SK-N-SH treated with all-trans-retinoic acid at 6 μM for 48 hours (cell line): ENCODE results near the gene SEC14L2.
"Not testable (repeated sequence)": the region's sequence is repeated elsewhere in the genome, so short reads cannot be mapped to it uniquely, and the experiment has no call there.

Experiments used
- ATAC-seq: fragments of 200-7000 bp; cut with Tn5 transposase; 3 replicates; pipeline ENCODE4 v1.9.1; 2020; ENCODE audit warnings: mild to moderate bottlenecking, moderate library complexity
- ARNTL ChIP-seq: fragments of 450-650 bp; formaldehyde crosslinking; IDR thresholded peaks from 2 replicates; pipeline ENCODE4 v1.5.0; 2020; ENCODE audit warnings: low read depth, mild to moderate bottlenecking, moderate library complexity, borderline replicate concordance
- BACH2 ChIP-seq: fragments of 250-450 bp; sonication (Bioruptor Pico); IDR thresholded peaks from 2 replicates; pipeline ENCODE4 v1.9.0; 2021; ENCODE audit warnings: mild to moderate bottlenecking, borderline replicate concordance
- CREB5 ChIP-seq: fragments of 250-450 bp; sonication (Bioruptor Pico); IDR thresholded peaks from 2 replicates; pipeline ENCODE4 v1.5.1; 2020; ENCODE audit warnings: low read depth, mild to moderate bottlenecking, moderate library complexity
- CSDC2 ChIP-seq: fragments of 250-450 bp; sonication (Bioruptor Pico); IDR thresholded peaks from 2 replicates; pipeline ENCODE4 v1.5.0; 2020; ENCODE audit warnings: mild to moderate bottlenecking, moderate library complexity
- ESRRG ChIP-seq: fragments of 250-450 bp; sonication (Bioruptor Pico); IDR thresholded peaks from 2 replicates; pipeline ENCODE4 v1.6.1; 2021; ENCODE audit warnings: mild to moderate bottlenecking
- GLIS3 ChIP-seq: fragments of 250-450 bp; sonication (Bioruptor Pico); IDR thresholded peaks from 2 replicates; pipeline ENCODE4 v1.5.0; 2020; ENCODE audit warnings: mild to moderate bottlenecking, moderate library complexity
- OSR1 ChIP-seq: fragments of 250-450 bp; sonication (Bioruptor Pico); IDR thresholded peaks from 2 replicates; pipeline ENCODE4 v1.8.0; 2022; ENCODE audit warnings: moderate library complexity, mild to moderate bottlenecking, inconsistent platforms
- PATZ1 ChIP-seq: fragments of 250-450 bp; sonication (Bioruptor Pico); IDR thresholded peaks from 2 replicates; pipeline ENCODE4 v1.8.0; 2020; ENCODE audit warnings: mild to moderate bottlenecking, moderate library complexity, borderline replicate concordance
- PPARA ChIP-seq: fragments of 250-450 bp; sonication (Bioruptor Pico); IDR thresholded peaks from 2 replicates; pipeline ENCODE4 v1.5.0; 2020; ENCODE audit warnings: mild to moderate bottlenecking, borderline replicate concordance
- RARB ChIP-seq: fragments of 250-450 bp; sonication (Bioruptor Pico); IDR thresholded peaks from 2 replicates; pipeline ENCODE4 v1.8.0; 2021; ENCODE audit warnings: mild to moderate bottlenecking, moderate library complexity
- SNAI2 ChIP-seq: fragments of 250-450 bp; sonication (Bioruptor Pico); IDR thresholded peaks from 2 replicates; pipeline ENCODE4 v1.5.0; 2020; ENCODE audit warnings: mild to moderate bottlenecking, moderate library complexity
- TCF4 ChIP-seq: fragments of 250-450 bp; sonication (Bioruptor Pico); IDR thresholded peaks from 2 replicates; pipeline ENCODE4 v1.8.0; 2021; ENCODE audit warnings: mild to moderate bottlenecking, moderate library complexity, borderline replicate concordance
- TOX ChIP-seq: fragments of 250-450 bp; sonication (Bioruptor Pico); IDR thresholded peaks from 2 replicates; pipeline ENCODE4 v1.8.0; 2021; ENCODE audit warnings: mild to moderate bottlenecking, moderate library complexity, borderline replicate concordance
- TSHZ2 ChIP-seq: fragments of 250-450 bp; sonication (Bioruptor Pico); IDR thresholded peaks from 2 replicates; pipeline ENCODE4 v1.5.0; 2020; ENCODE audit warnings: mild to moderate bottlenecking, moderate library complexity
- ZC3H10 ChIP-seq: fragments of 250-450 bp; sonication (Bioruptor Pico); IDR thresholded peaks from 2 replicates; pipeline ENCODE4 v1.5.1; 2021; ENCODE audit warnings: mild to moderate bottlenecking, moderate library complexity
- ZFP3 ChIP-seq: fragments of 250-450 bp; sonication (Bioruptor Pico); IDR thresholded peaks from 2 replicates; pipeline ENCODE4 v1.5.0; 2020; ENCODE audit warnings: mild to moderate bottlenecking, moderate library complexity
- ZFP30 ChIP-seq: fragments of 450-650 bp; formaldehyde crosslinking; IDR thresholded peaks from 2 replicates; pipeline ENCODE4 v1.5.0; 2022; ENCODE audit warnings: mild to moderate bottlenecking, moderate library complexity
- ZNF565 ChIP-seq: fragments of 450-650 bp; formaldehyde crosslinking; conservative IDR thresholded peaks from 2 replicates; pipeline ENCODE4 v1.5.0; 2020; ENCODE audit warnings: low read depth, mild to moderate bottlenecking, moderate library complexity
- ZNF70 ChIP-seq: fragments of 450-650 bp; formaldehyde crosslinking; IDR thresholded peaks from 2 replicates; pipeline ENCODE4 v1.5.0; 2020; ENCODE audit warnings: mild to moderate bottlenecking, moderate library complexity
- ZNF8 ChIP-seq: fragments of 450-650 bp; formaldehyde crosslinking; IDR thresholded peaks from 2 replicates; pipeline ENCODE4 v1.5.0; 2020; ENCODE audit warnings: mild to moderate bottlenecking, moderate library complexity

The SEC14L2 gene

GRCh38 chr22:30400159-30400558 lies 3.3 kb downstream of the SEC14L2 start:
- no peak for ATAC-seq
- TF ChIP-seq ESRRG (CRISPR knock-in tag) (no peak), ARNTL (no peak), ZFP3 (CRISPR knock-in tag) (no peak), ZC3H10 (CRISPR knock-in tag) (no peak), PATZ1 (no peak), CREB5 (CRISPR knock-in tag) (no peak), RARB (no peak), CSDC2 (CRISPR knock-in tag) (no peak), OSR1 (no peak), TOX (CRISPR knock-in tag) (no peak)

- ATAC-seq = not testable (repeated sequence)
These were observed 4.2 kb downstream of the SEC14L2 start for GRCh38 chr22:30401024-30401423.

GRCh38 chr22:30402028-30402765 lies 5.4 kb downstream of the SEC14L2 start:
- TF ChIP-seq TSHZ2 (no peak), TCF4 (CRISPR knock-in tag) (no peak), ZNF565 (no peak), OSR1 (no peak), TOX (CRISPR knock-in tag) (no peak), GLIS3 (no peak), ZFP30 (no peak), ZNF70 (CRISPR knock-in tag) (no peak), SNAI2 (no peak), ARNTL (no peak), CREB5 (CRISPR knock-in tag) (no peak), CSDC2 (CRISPR knock-in tag) (no peak), ZNF8 (CRISPR knock-in tag) (no peak), RARB (no peak), PPARA (no peak), BACH2 (CRISPR knock-in tag) (no peak), ZC3H10 (CRISPR knock-in tag) (no peak), ZFP3 (CRISPR knock-in tag) (no peak), PATZ1 (no peak)
- no peak for ATAC-seq

- not testable (repeated sequence) for ATAC-seq
These were observed 5.9 kb downstream of the SEC14L2 start for GRCh38 chr22:30402766-30403104.
